ENCODE results near the gene NTN1.

NTN1 gene

GRCh38 chr17:9169116-9169515 is 147.8 kb downstream of the NTN1 start:
- no peak for DNase-seq

- DNase-seq: no peak
Measured at GRCh38 chr17:9170336-9170735, 149.0 kb downstream of the NTN1 start.

GRCh38 chr17:9170853-9171252 is 149.5 kb downstream of the NTN1 start:
- DNase-seq: no peak

GRCh38 chr17:9173386-9173983 is 152.2 kb downstream of the NTN1 start:
- no peak for DNase-seq

- no peak for DNase-seq
Measured at GRCh38 chr17:9174312-9174711, 153.0 kb downstream of the NTN1 start.

- no peak for DNase-seq
Measured at GRCh38 chr17:9174779-9175574, 153.7 kb downstream of the NTN1 start.

GRCh38 chr17:9175700-9176467 is 154.6 kb downstream of the NTN1 start:
- peak; percentile 3 for DNase-seq

- DNase-seq: no peak
Measured at GRCh38 chr17:9177212-9177611, 155.9 kb downstream of the NTN1 start.

- DNase-seq: no peak
Measured at GRCh38 chr17:9178319-9178718, 157.0 kb downstream of the NTN1 start.

GRCh38 chr17:9179602-9180001 is 158.3 kb downstream of the NTN1 start:
- DNase-seq: no peak

- no peak for DNase-seq
Measured at GRCh38 chr17:9181640-9182039, 160.3 kb downstream of the NTN1 start.

GRCh38 chr17:9183306-9183705 is 162.0 kb downstream of the NTN1 start:
- DNase-seq: no peak

- no peak for DNase-seq
Measured at GRCh38 chr17:9185142-9185541, 163.8 kb downstream of the NTN1 start.

- DNase-seq: no peak
Measured at GRCh38 chr17:9185688-9186284, 164.5 kb downstream of the NTN1 start.

- no peak for DNase-seq
Measured at GRCh38 chr17:9187828-9188227, 166.5 kb downstream of the NTN1 start.

GRCh38 chr17:9188367-9188766 is 167.1 kb downstream of the NTN1 start:
- DNase-seq: no peak

- no peak for DNase-seq
Measured at GRCh38 chr17:9189870-9190269, 168.6 kb downstream of the NTN1 start.

- DNase-seq: no peak
Measured at GRCh38 chr17:9192010-9192409, 170.7 kb downstream of the NTN1 start.

GRCh38 chr17:9195411-9195810 is 174.1 kb downstream of the NTN1 start:
- DNase-seq: no peak

- peak; percentile 1 for DNase-seq
Measured at GRCh38 chr17:9195961-9196670, 174.8 kb downstream of the NTN1 start.

- DNase-seq: no peak
Measured at GRCh38 chr17:9199571-9200551, 178.6 kb downstream of the NTN1 start.
